Measurements from ENCODE around the gene SNX32.

DNA sequence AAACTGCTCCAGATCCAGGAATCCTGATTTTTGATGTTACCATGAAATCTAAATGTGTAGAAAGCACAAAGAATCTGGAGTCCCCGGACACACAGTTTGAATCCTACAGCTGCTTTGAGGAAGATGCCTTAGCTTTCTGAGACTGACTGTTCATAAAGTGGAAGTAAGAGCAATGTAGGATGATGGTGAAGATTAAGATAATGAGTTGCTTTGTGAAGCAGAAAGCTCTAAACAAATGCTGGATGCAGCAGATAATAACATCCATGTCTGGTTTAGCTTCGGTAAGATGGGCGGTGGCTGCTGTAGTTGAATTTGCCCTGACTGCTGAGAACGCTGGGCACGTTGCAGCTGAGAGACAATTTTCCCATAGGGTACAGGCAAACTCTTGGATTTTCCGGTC lies 26.8 kb upstream of the SNX32 start:
- TF ChIP-seq, protein P1, sequence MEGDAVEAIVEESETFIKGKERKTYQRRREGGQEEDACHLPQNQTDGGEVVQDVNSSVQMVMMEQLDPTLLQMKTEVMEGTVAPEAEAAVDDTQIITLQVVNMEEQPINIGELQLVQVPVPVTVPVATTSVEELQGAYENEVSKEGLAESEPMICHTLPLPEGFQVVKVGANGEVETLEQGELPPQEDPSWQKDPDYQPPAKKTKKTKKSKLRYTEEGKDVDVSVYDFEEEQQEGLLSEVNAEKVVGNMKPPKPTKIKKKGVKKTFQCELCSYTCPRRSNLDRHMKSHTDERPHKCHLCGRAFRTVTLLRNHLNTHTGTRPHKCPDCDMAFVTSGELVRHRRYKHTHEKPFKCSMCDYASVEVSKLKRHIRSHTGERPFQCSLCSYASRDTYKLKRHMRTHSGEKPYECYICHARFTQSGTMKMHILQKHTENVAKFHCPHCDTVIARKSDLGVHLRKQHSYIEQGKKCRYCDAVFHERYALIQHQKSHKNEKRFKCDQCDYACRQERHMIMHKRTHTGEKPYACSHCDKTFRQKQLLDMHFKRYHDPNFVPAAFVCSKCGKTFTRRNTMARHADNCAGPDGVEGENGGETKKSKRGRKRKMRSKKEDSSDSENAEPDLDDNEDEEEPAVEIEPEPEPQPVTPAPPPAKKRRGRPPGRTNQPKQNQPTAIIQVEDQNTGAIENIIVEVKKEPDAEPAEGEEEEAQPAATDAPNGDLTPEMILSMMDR (IDR thresholded peaks at IDR 0.05 in 2 of 3, conservative IDR thresholded peaks at IDR 0.05 in 1 of 3; ENCODE audit: insufficient read depth in 2 of 3, low read depth in 1 of 3, low read length in 3 of 3): no peak
- TF ChIP-seq GABPA (tag; conservative IDR thresholded peaks at IDR 0.05; ENCODE audit: low read depth): no peak
- TF ChIP-seq POLR2A (conservative IDR thresholded peaks at IDR 0.05): no peak
- TF ChIP-seq JUN (IDR thresholded peaks at IDR 0.05; ENCODE audit: borderline replicate concordance, low read depth, low read length): no peak
- no peak for TF ChIP-seq JUN (CRISPR knock-in tag; IDR thresholded peaks at IDR 0.05; ENCODE audit: borderline replicate concordance)
- TF ChIP-seq, protein P2, sequence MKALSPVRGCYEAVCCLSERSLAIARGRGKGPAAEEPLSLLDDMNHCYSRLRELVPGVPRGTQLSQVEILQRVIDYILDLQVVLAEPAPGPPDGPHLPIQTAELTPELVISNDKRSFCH (CRISPR knock-in tag; IDR thresholded peaks at IDR 0.05): no peak
- TF ChIP-seq, protein P2 (tag; IDR thresholded peaks at IDR 0.05): no peak
- no peak for TF ChIP-seq ZNF140 (CRISPR knock-in tag; IDR thresholded peaks at IDR 0.05)
